ENCODE data around the gene MAP3K2. TPM values are rescaled to one million over a fixed set of nuclear protein-coding genes. Genes with fewer than 3 reads are reported as not detected.

Gene MAP3K2
- total RNA-seq, 1 donor from 2014 or later: 66.1 TPM

DNA sequence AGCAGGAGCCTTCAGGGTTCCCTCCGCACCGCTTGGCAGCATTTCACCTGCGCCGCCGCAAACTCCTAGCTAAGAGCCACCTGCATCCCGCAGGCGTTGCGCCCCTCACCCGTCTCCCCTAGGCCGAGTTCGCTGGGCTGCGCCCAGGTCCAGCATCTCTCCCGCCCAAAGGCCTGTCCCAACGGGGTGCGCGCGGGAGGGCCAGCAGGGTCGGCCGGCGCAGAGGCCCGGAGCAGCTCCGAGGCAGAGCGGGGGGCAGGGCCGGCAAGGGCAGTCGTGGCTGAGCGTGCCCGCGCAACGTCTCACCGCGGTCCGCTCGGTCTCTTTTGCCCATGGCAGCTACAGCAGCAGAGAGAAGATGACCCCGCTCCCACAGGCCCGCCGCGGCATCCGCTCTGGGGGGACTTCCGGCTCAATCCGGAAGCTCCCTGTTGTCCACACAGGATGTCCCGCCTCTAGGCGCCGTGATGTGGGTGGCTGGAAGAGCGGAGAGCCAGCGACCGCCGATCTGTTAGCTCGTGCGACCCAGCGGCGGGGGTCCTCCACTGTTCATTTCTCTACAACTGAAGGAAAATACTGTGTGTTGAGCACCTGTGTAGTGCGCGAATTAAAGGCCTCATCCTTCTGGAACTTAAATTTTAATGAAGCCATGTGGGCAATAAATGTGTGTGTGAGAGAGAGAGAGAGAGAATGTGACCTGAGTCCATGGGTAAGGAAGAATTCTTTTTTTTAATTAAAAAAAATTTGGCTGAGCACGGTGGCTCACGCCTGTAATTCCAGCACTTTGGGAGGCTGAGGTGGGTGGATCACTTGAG, 93.8 kb downstream of the MAP3K2 start, which contains the start of gene ERCC3:
Gene ERCC3, minus strand, starts transcription at position 397 of the 815 bp plus-strand sequence. Its CDS starts 63 bp downstream, at position 334.
- Mint-ChIP-seq H3K27ac (peak within 1 kb of the TSS; percentile 98), H3K36me3 (ENCODE audit: low read depth) (peaks cover 27% of the 10 kb centered on the region), H3K4me3 (peak within 1 kb of the TSS; percentile 99), H3K4me1 (ENCODE audit: low read depth) (peaks cover 23% of the 10 kb centered on the region), H3K9me3 (no peaks in the 10 kb centered on the region), H3K27me3 (ENCODE audit: insufficient read depth) (no peaks in the 10 kb centered on the region)
- intact Hi-C loops (cut with micrococcal nuclease): loop anchor here (1.0 to 5.0 kb wide), 5 partner anchors 67 to 734 kb away; partner anchors contain the start of genes IWS1 and SAP130
- DNase-seq (ENCODE audit: low spot score): peak; percentile 76

DNA sequence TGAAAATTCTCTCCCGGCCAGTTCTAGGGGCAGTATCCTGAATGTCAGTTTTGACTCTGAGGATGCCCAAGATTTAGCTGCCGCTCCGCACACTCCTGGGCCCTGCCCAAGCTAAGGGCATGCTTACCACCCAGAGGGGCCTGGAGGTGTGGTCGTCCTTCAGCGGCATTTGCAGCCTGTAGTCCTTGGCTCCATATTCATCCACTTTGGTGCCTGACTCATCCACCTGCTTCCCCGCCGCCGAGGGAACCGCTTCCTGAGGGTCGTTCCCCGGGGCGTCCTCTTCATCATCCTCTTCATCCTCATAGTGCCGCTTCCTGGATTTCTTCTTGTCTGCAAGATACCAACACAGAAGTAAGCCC, 94.4 kb downstream of the MAP3K2 start:
- Mint-ChIP-seq H3K9me3 (no peaks in the 10 kb centered on the region), H3K27me3 (ENCODE audit: insufficient read depth) (no peaks in the 10 kb centered on the region), H3K4me3 (peak overlapping the region; percentile 99), H3K4me1 (ENCODE audit: low read depth) (peaks cover 23% of the 10 kb centered on the region), H3K27ac (peak overlapping the region; percentile 74), H3K36me3 (ENCODE audit: low read depth) (peaks cover 33% of the 10 kb centered on the region)
- DNase-seq (ENCODE audit: low spot score): no peak
- intact Hi-C loops (cut with micrococcal nuclease): loop anchor here (5.0 kb wide), 1 partner anchor 66 kb away; no protein-coding TSS in a partner anchor

DNA sequence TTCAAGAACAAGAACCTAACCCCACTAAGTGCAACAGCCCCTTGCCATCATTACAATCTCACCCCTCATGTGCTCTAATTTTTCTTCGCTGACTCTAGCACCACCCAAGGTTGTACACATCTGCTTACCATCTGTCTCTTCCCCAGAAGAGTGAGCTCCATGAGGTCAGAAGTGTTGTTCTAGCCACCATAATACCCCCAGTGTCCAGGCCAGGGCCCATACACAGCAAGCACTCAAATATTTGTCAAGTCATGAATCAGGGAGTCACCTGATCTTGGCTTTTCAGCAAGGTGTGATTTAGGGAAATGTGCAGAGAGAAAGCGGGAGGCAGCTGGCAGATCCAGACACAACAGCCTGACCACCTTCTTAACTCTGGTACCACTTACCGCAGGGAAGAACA, 99.5 kb downstream of the MAP3K2 start:
- peaks cover 8% of the 10 kb centered on the region for H3K9me3 Mint-ChIP-seq
- no peak overlapping the region for H3K27ac Mint-ChIP-seq
- peaks cover 19% of the 10 kb centered on the region for H3K4me1 Mint-ChIP-seq (ENCODE audit: low read depth)
- no peaks in the 10 kb centered on the region for H3K27me3 Mint-ChIP-seq (ENCODE audit: insufficient read depth)
- peaks cover 66% of the 10 kb centered on the region for H3K36me3 Mint-ChIP-seq (ENCODE audit: low read depth)
- intact Hi-C loops (cut with micrococcal nuclease): no loop called here
- H3K4me3 Mint-ChIP-seq: no peak overlapping the region
- DNase-seq (ENCODE audit: low spot score): no peak

DNA sequence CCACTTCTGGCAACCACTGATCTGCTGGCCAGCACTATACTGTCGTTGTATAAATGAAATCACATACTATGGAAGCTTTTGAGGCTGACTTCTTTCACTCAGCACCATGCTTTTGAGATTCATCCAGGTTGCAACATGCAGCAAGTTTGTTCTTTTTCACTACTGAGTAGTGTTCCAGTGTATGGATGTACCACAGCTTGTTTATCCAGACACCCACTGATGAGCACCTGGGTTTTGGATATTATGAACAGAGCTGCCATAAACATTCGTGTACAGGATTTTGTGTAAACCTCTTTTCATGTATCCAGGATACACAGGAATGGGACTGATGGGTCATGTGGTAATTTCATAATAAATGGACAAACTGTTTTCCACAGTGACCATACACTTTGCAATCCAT, 104.5 kb downstream of the MAP3K2 start:
- no peaks in the 10 kb centered on the region for H3K27me3 Mint-ChIP-seq (ENCODE audit: insufficient read depth)
- intact Hi-C loops (cut with micrococcal nuclease): no loop called here
- peaks cover 8% of the 10 kb centered on the region for H3K9me3 Mint-ChIP-seq
- H3K4me3 Mint-ChIP-seq: no peak overlapping the region
- H3K4me1 Mint-ChIP-seq (ENCODE audit: low read depth): peaks cover 28% of the 10 kb centered on the region
- no peak for DNase-seq (ENCODE audit: low spot score)
- no peak overlapping the region for H3K27ac Mint-ChIP-seq
- H3K36me3 Mint-ChIP-seq (ENCODE audit: low read depth): peaks cover 68% of the 10 kb centered on the region

DNA sequence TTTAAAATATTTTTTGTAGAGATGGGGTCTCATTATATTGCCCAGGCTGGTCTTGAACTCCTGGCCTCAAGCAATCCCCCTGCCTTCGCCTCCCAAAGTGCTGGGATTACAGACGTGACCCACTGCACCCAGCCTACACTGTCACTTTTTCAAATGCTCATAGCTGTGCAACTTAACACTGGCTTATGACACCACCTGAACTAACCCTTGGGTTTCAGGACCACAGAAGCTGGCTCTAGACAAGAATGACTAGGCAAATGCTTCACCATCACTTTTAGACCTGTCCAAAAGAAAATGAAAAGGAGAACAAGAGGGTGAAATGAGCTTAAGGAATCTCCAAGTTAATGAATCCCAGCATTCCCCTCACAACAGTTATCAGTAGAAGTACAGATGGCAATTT, 107.1 kb downstream of the MAP3K2 start:
- no peak for DNase-seq (ENCODE audit: low spot score)
- H3K27me3 Mint-ChIP-seq (ENCODE audit: insufficient read depth): no peaks in the 10 kb centered on the region
- peaks cover 69% of the 10 kb centered on the region for H3K36me3 Mint-ChIP-seq (ENCODE audit: low read depth)
- no peak overlapping the region for H3K27ac Mint-ChIP-seq
- H3K4me1 Mint-ChIP-seq (ENCODE audit: low read depth): peaks cover 39% of the 10 kb centered on the region
- peaks cover 8% of the 10 kb centered on the region for H3K9me3 Mint-ChIP-seq
- intact Hi-C loops (cut with micrococcal nuclease): no loop called here
- H3K4me3 Mint-ChIP-seq: no peak overlapping the region

DNA sequence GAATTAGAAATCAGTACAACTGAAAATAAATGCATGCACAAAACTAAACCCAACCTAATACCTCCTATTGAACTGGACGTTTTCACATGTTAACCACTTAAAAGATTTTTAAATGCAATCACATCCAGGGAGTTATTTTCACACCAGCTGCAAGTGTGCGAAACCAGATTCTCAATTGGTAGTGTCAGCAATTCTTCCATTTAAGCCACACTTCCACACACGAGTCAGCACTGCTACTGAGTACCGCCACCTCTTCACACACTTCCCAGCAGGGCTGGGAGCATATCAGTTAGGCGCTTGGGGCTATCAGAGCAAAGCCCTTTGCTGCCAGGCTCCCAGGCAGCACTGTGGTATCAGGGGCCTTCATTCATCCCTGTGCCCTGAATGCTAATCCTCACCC, 108.0 kb downstream of the MAP3K2 start:
- Mint-ChIP-seq H3K36me3 (ENCODE audit: low read depth) (peaks cover 73% of the 10 kb centered on the region), H3K4me3 (no peak overlapping the region), H3K27ac (no peak overlapping the region), H3K27me3 (ENCODE audit: insufficient read depth) (no peaks in the 10 kb centered on the region), H3K9me3 (peaks cover 8% of the 10 kb centered on the region), H3K4me1 (ENCODE audit: low read depth) (peaks cover 39% of the 10 kb centered on the region)
- DNase-seq (ENCODE audit: low spot score): no peak
- intact Hi-C loops (cut with micrococcal nuclease): no loop called here

DNA sequence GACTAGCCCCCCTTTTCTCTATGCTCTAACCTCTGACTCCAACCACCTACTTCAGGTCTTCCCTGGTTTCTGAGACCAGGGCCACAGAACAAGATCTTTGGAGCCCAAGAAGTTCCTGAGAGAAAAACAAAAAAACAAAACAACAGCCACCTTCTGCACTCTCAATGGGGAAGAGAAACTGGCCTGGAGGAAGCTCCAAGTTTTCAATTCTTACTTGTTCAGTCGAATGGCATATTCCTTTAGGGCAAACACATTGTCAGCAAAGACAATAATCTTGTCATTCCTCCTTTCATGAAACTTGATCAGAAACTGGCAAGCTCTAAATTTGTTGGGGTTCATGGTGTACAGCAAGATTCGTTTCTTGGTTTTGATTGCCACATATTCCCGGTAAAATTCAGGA, 108.8 kb downstream of the MAP3K2 start:
- no peak for DNase-seq (ENCODE audit: low spot score)
- intact Hi-C loops (cut with micrococcal nuclease): no loop called here

DNA sequence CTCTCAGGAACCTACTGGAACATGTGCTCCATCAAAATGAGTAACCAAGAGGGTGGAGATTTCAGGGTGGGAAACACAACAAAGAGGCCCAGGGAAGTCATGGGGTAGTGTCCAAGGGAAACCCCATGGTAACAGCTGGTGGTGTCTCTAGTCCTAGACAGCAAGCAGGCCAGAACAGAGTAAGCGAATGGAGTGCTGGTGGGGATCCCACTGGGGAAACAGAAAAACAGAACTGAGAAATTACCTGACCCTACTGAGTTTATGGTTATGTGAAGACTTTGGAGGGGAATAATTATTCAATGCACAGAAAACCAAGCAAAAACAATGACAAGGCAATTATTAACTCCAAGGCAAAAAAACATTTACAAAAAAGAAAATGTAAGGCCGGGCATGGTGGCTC, 110.7 kb downstream of the MAP3K2 start:
- peaks cover 59% of the 10 kb centered on the region for H3K36me3 Mint-ChIP-seq (ENCODE audit: low read depth)
- intact Hi-C loops (cut with micrococcal nuclease): no loop called here
- H3K27me3 Mint-ChIP-seq (ENCODE audit: insufficient read depth): no peaks in the 10 kb centered on the region
- H3K4me1 Mint-ChIP-seq (ENCODE audit: low read depth): peaks cover 17% of the 10 kb centered on the region
- H3K4me3 Mint-ChIP-seq: no peak overlapping the region
- H3K9me3 Mint-ChIP-seq: no peaks in the 10 kb centered on the region
- H3K27ac Mint-ChIP-seq: no peak overlapping the region
- DNase-seq (ENCODE audit: low spot score): no peak

More for the DNA sequence above, 108.8 kb downstream of the MAP3K2 start:
- peaks cover 35% of the 10 kb centered on the region for H3K4me1 Mint-ChIP-seq (ENCODE audit: low read depth)
- no peak overlapping the region for H3K27ac Mint-ChIP-seq
- no peak overlapping the region for H3K4me3 Mint-ChIP-seq
- peaks cover 68% of the 10 kb centered on the region for H3K36me3 Mint-ChIP-seq (ENCODE audit: low read depth)
- H3K9me3 Mint-ChIP-seq: peaks cover 4% of the 10 kb centered on the region
- no peaks in the 10 kb centered on the region for H3K27me3 Mint-ChIP-seq (ENCODE audit: insufficient read depth)

DNA sequence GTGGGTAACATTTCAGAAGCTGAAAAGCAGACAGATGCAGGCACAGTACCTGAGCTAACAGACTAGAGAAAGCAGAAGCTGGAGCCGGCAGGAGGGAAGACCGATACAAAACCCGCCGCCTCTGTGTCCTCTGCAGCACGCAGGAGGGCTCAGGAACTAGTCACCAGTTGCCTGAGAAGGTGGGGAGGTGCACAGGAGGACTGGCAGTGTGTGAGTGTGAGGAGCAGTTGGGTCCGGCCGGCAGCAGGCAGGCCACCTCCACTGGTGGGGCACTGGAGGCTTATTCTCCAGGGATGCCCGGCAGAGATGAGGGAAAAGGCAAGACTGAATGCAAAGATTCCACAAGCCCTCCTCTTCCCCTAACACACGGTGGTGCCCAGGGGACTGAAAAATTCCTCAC, 112.0 kb downstream of the MAP3K2 start:
- Mint-ChIP-seq H3K27ac (peak overlapping the region; percentile 64), H3K4me1 (ENCODE audit: low read depth) (peaks cover 11% of the 10 kb centered on the region), H3K4me3 (no peak overlapping the region), H3K27me3 (ENCODE audit: insufficient read depth) (no peaks in the 10 kb centered on the region), H3K9me3 (no peaks in the 10 kb centered on the region), H3K36me3 (ENCODE audit: low read depth) (peaks cover 59% of the 10 kb centered on the region)
- DNase-seq (ENCODE audit: low spot score): no peak
- intact Hi-C loops (cut with micrococcal nuclease): no loop called here

DNA sequence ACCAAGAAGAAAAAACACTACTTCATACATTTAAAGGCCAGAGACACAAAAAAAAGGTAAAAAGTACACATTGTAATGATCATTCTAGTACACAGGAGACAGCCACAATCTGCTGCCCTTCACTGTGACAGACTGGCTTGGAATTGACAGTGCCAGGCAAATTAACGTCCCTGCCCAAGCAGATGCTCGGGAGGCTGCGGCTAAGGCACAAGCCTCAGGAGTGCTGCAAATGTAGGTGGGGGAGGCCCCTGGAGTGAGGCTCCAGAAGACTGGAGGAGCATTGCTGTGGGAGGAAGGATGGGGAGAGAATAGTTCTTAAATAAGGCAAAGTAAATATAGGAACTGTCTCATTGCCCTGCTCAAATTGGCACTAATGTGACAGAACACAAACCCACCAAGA, 112.4 kb downstream of the MAP3K2 start:
- Mint-ChIP-seq H3K27ac (peak overlapping the region; percentile 64), H3K4me3 (no peak overlapping the region), H3K36me3 (ENCODE audit: low read depth) (peaks cover 62% of the 10 kb centered on the region), H3K9me3 (no peaks in the 10 kb centered on the region), H3K27me3 (ENCODE audit: insufficient read depth) (no peaks in the 10 kb centered on the region), H3K4me1 (ENCODE audit: low read depth) (peaks cover 11% of the 10 kb centered on the region)
- no peak for DNase-seq (ENCODE audit: low spot score)
- intact Hi-C loops (cut with micrococcal nuclease): no loop called here

DNA sequence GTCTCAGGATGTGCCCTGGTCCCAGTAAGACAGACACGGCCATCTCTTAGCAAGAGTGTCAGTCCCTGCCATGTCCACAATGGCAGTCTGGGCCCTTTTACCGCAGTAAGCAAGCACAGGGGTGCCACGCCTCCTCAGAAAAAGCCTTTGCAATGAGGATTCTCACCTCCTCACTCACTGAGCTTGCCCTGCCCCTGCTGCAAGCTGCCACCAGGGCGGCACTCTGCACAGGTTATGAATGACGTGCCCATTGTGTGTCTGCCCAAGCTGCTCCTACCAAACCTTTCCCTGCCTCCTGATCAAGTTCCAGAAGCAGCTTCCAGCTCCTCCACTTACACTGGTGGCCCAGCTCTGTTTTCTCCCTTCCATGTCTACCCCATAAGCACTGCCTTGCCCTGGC, 117.1 kb downstream of the MAP3K2 start:
- Mint-ChIP-seq H3K27me3 (ENCODE audit: insufficient read depth) (no peaks in the 10 kb centered on the region), H3K4me3 (no peak overlapping the region), H3K27ac (no peak overlapping the region), H3K36me3 (ENCODE audit: low read depth) (peaks cover 57% of the 10 kb centered on the region), H3K4me1 (ENCODE audit: low read depth) (no peaks in the 10 kb centered on the region), H3K9me3 (no peaks in the 10 kb centered on the region)
- intact Hi-C loops (cut with micrococcal nuclease): no loop called here
- DNase-seq (ENCODE audit: low spot score): no peak

DNA sequence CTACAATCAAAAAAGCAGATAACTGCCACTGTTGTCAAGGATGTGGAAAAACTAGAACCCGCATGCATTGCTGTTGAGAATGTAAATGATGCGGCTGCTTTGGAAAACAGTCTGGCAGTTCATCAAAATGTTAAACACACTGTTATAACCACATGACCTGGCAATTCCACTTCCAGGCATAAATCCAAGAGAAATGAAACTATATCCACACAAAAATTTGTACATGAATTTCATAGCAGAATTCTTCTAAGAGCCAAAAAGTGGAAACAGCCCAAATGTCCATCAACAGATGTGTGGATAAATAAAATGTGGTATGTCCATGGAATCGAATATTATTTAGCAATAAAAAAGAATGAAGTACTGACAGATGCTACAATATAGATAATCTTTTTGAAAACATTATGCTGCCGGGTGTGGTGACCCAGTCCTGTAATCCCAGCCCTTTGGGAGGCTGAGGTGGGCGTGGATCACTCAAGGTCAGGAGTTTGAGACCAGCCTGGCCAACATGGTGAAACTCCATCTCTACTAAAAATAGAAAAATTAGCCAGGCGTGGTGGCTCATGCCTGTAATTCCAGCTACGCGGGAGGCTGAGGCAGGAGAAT, 125.9 kb downstream of the MAP3K2 start:
- H3K4me3 Mint-ChIP-seq: no peak overlapping the region
- peaks cover 35% of the 10 kb centered on the region for H3K36me3 Mint-ChIP-seq (ENCODE audit: low read depth)
- intact Hi-C loops (cut with micrococcal nuclease): no loop called here
- DNase-seq (ENCODE audit: low spot score): no peak
- no peak overlapping the region for H3K27ac Mint-ChIP-seq
- H3K4me1 Mint-ChIP-seq (ENCODE audit: low read depth): no peaks in the 10 kb centered on the region
- H3K9me3 Mint-ChIP-seq: no peaks in the 10 kb centered on the region
- no peaks in the 10 kb centered on the region for H3K27me3 Mint-ChIP-seq (ENCODE audit: insufficient read depth)

DNA sequence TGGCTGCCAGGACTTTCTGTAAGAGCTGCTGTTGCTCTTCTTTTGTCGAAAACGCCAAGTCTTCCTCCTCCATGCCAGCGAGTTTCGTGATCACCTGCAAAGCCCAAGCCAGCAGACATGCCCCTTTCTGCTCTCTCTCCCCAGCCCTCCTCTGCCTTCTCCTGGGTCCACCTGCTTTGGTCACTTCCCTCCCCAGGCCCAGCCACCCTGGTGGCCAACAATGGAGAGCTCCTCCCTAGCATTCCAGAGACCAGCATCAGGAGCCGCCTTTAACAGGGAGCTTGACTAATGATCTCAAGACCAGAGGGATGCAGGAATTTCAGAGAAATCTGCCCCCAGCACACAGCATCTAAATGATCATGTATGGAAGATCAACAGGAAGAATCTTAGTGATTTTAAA, 128.4 kb downstream of the MAP3K2 start:
- no peaks in the 10 kb centered on the region for H3K4me1 Mint-ChIP-seq (ENCODE audit: low read depth)

More for the DNA sequence above, 128.4 kb downstream of the MAP3K2 start:
- no peak for DNase-seq (ENCODE audit: low spot score)
- no peaks in the 10 kb centered on the region for H3K9me3 Mint-ChIP-seq
- no peak overlapping the region for H3K4me3 Mint-ChIP-seq
- peaks cover 32% of the 10 kb centered on the region for H3K36me3 Mint-ChIP-seq (ENCODE audit: low read depth)
- H3K27me3 Mint-ChIP-seq (ENCODE audit: insufficient read depth): no peaks in the 10 kb centered on the region
- no peak overlapping the region for H3K27ac Mint-ChIP-seq
- intact Hi-C loops (cut with micrococcal nuclease): no loop called here
